HCT116 (cell line): Measurements from ENCODE around the gene TNFRSF1A. TPM values are rescaled to one million over a fixed set of nuclear protein-coding genes. Genes with fewer than 3 reads are reported as not detected.
A peak's percentile ranks its signal among the peaks of the same experiment; 100 is the strongest.

ENCODE experiments used
- ATAC-seq: fragments of 200-7000 bp; cut with Tn5 transposase; 2 replicates; pipeline ENCODE4 v1.9.1; 2020; ENCODE audit warnings: mild to moderate bottlenecking, moderate library complexity
- BruUV-seq: library from RNA; stranded (reverse); fragments of 400-500 nt; replicated peaks from 2 replicates; lab custom pipeline; 2021; lab: Mats Ljungman, UMichigan
- CTCF ChIA-PET: fragments of 300-600 bp; sonication (Branson Sonifier 250); formaldehyde crosslinking; loops from one replicate; lab custom pipeline; 2021; ENCODE audit warnings: antibody characterized with exemption; lab: Charles Lee
- POLR2A ChIA-PET: fragments of 300-600, 350-600 bp; sonication (Branson Sonifier 250); formaldehyde crosslinking; loops from one replicate; lab custom pipeline; 2021; ENCODE audit warnings: antibody characterized with exemption; lab: Charles Lee
- RAD21 ChIA-PET, 2 experiments: fragments of 300-600 bp; sonication (Branson Sonifier 250); formaldehyde crosslinking; loops; one replicate each; lab custom pipeline; 2023; ENCODE audit warnings: low total read pairs in 2 of 2; ENCODE audit not compliant: uncharacterized antibody in 2 of 2, unreplicated experiment in 2 of 2, low non-redundant PET in 1 of 2; lab: Charles Lee
- DNase-seq: peaks from one replicate; pipeline ENCODE4 v3.0.0-alpha.2; 2010; ENCODE audit warnings: low read depth, low spot score
- H2AFZ ChIP-seq: fragments of 200-600 bp; shearing (Covaris generic), sonication (generic); 2 replicates; pipeline ENCODE4 v1.6.1; 2017; ENCODE audit warnings: low read depth, mixed run types, mixed read lengths, antibody characterized with exemption, low read length; ENCODE audit not compliant: poor library complexity, severe bottlenecking
- H3K27ac ChIP-seq: 2 replicates; pipeline ENCODE4 v1.5.1; 2012; ENCODE audit warnings: low read depth, low read length
- H3K27me3 ChIP-seq: fragments of 200-600 bp; sonication (generic); 2 replicates; pipeline ENCODE4 v1.6.1; 2016; ENCODE audit warnings: mixed run types, low read length, mixed read lengths; ENCODE audit not compliant: insufficient read depth
- H3K36me3 ChIP-seq, 2 experiments: fragments of 200-500 bp in 1 of 2; fragments of 200-600 bp in 1 of 2; sonication (Bioruptor generic) in 1 of 2; sonication (generic) in 1 of 2; 2 replicates each; pipeline versions ENCODE4 v1.5.1 to v1.6.1; 2014 to 2016; ENCODE audit warnings: low read length in 2 of 2, inconsistent platforms in 1 of 2, mixed read lengths in 1 of 2, mixed run types in 1 of 2; ENCODE audit not compliant: insufficient read depth in 2 of 2, control insufficient read depth in 1 of 2
- H3K4me1 ChIP-seq, 2 experiments: fragments of 200-600 bp in 1 of 2; sonication (generic) in 1 of 2; 2 replicates each; pipeline versions ENCODE4 v1.5.1 to v1.6.1; 2012 to 2017; ENCODE audit warnings: low read length in 2 of 2, inconsistent platforms in 1 of 2, mild to moderate bottlenecking in 1 of 2, mixed read lengths in 1 of 2, mixed run types in 1 of 2, moderate library complexity in 1 of 2; ENCODE audit not compliant: insufficient read depth in 2 of 2, control insufficient read depth in 1 of 2
- H3K4me2 ChIP-seq: fragments of 200-600 bp; sonication (generic); 2 replicates; pipeline ENCODE4 v1.6.1; 2017; ENCODE audit warnings: mixed run types, low read length, mixed read lengths
- H3K4me3 ChIP-seq, 2 experiments: fragments of 200-600 bp in 1 of 2; sonication (generic) in 1 of 2; replicated peaks in 1 of 2; 2 replicates each; pipeline ENCODE4 v1.5.1; 2011 to 2016; ENCODE audit warnings: low read length in 2 of 2, control low read depth in 1 of 2, low read depth in 1 of 2, mild to moderate bottlenecking in 1 of 2, mixed read lengths in 1 of 2, mixed run types in 1 of 2
- H3K79me2 ChIP-seq: fragments of 200-600 bp; sonication (generic); 2 replicates; pipeline ENCODE4 v1.6.1; 2017; ENCODE audit warnings: mild to moderate bottlenecking, mixed run types, low read length, moderate library complexity, mixed read lengths; ENCODE audit not compliant: insufficient read depth
- H3K9ac ChIP-seq: fragments of 200-600 bp; sonication (generic); 2 replicates; pipeline ENCODE4 v1.6.1; 2016; ENCODE audit warnings: low read length, mixed read lengths
- H3K9me2 ChIP-seq: fragments of 200-600 bp; sonication (generic), shearing (Covaris generic); 2 replicates; pipeline ENCODE4 v1.6.1; 2017; ENCODE audit warnings: mixed run types, mild to moderate bottlenecking, moderate library complexity; ENCODE audit not compliant: insufficient read depth
- H3K9me3 ChIP-seq, 2 experiments: fragments of 200-500 bp in 1 of 2; fragments of 200-600 bp in 1 of 2; sonication (Bioruptor generic) in 1 of 2; sonication (generic) in 1 of 2; 2 replicates each; pipeline ENCODE4 v1.6.1; 2014 to 2017; ENCODE audit warnings: low read length in 2 of 2, mixed read lengths in 2 of 2, inconsistent platforms in 1 of 2, low read depth in 1 of 2, mild to moderate bottlenecking in 1 of 2, mixed run types in 1 of 2, moderate library complexity in 1 of 2; ENCODE audit not compliant: control insufficient read depth in 1 of 2, insufficient read depth in 1 of 2
- H4K20me1 ChIP-seq: fragments of 200-600 bp; sonication (generic), shearing (Covaris generic); 2 replicates; pipeline ENCODE4 v1.6.1; 2017; ENCODE audit warnings: mixed run types, mild to moderate bottlenecking, moderate library complexity; ENCODE audit not compliant: insufficient read depth
- CEBPB ChIP-seq: IDR thresholded peaks from 2 replicates; pipeline ENCODE4 v1.6.1; 2012; ENCODE audit warnings: low read depth
- EGR1 ChIP-seq: IDR thresholded peaks from 2 replicates; pipeline ENCODE4 v1.6.1; 2012; ENCODE audit warnings: low read depth
- ELF1 ChIP-seq: IDR thresholded peaks from 2 replicates; pipeline ENCODE4 v1.6.1; 2012; ENCODE audit warnings: low read depth, borderline replicate concordance
- EZH2 ChIP-seq: fragments of 200-600 bp; sonication (generic); IDR thresholded peaks from 2 replicates; pipeline ENCODE4 v1.6.1; 2017; ENCODE audit warnings: antibody characterized with exemption, mixed run types
- EZH2phosphoT487 ChIP-seq: fragments of 200-600 bp; IDR thresholded peaks from 2 replicates; pipeline ENCODE4 v1.6.1; 2018; ENCODE audit warnings: antibody characterized with exemption, borderline replicate concordance
- JUND ChIP-seq: IDR thresholded peaks from 2 replicates; pipeline ENCODE4 v1.6.1; 2012
- POLR2A ChIP-seq: IDR thresholded peaks from 2 replicates; pipeline ENCODE4 v1.7.0; 2011; ENCODE audit warnings: borderline replicate concordance; ENCODE audit not compliant: insufficient read depth, insufficient read length; ENCODE audit errors: extremely low read depth
- SIN3A ChIP-seq: IDR thresholded peaks from 2 replicates; pipeline ENCODE4 v1.6.1; 2012; ENCODE audit warnings: low read depth
- SRF ChIP-seq: IDR thresholded peaks from 2 replicates; pipeline ENCODE4 v1.6.1; 2012; ENCODE audit warnings: low read depth
- ZFX ChIP-seq: fragments of 450-650 bp; IDR thresholded peaks from 2 replicates; pipeline ENCODE4 v1.6.1; 2017
- intact Hi-C: fragments of 100-400 bp; cut with micrococcal nuclease; formaldehyde crosslinking; loops from 2 replicates; pipeline ENCODE4 v1.10.0; 2022
- total RNA-seq: library from RNA; stranded (reverse); gene quantifications from one replicate; pipeline ENCODE4 v1.2.1, GENCODE V29; 2021; ENCODE audit not compliant: unreplicated experiment
- TF ChIP-seq, protein P1 (sequence below): IDR thresholded peaks from 2 replicates; pipeline ENCODE4 v1.6.1; 2012; ENCODE audit warnings: low read depth
- TF ChIP-seq, protein P2 (sequence below): IDR thresholded peaks from 2 replicates; pipeline ENCODE4 v1.6.1; 2012

The TNFRSF1A gene
- total RNA-seq, 1 experiment from 2014 or later: 129 TPM

DNA sequence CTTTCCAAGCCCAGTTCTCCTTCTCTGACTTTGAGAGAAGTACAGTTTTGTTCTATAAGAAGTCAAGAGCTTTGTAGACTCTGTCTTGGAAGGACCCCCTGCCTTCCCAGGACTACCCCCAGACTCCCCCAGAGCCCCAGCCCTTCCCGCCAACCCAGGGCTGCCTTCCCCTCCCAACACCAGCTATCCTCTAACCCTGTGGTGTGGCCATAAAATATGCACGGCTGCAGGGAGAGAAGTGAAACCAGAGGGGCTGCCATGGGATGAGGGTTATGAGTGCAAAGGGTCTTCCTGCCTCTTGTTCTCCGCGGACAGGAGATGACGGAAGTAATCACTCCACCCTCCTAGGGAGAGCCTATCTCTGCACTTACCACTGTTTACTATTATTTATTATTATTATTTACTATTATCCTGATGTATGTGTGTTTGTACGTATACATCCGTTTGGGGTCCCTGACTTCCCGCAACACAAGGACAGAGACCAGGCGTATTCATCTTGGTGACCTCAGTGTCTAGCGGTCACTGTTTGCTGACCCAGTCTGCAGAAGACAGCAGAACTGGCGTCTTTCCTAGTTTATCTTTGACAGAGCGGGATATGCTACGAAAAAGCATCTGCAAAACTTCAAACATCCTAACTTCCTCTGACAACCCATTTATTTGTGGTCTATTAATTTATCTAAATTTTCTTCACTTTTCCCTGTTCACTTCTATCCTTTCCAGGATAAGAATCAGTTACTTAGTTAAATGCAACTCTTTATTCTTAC, 37.0 kb upstream of the TNFRSF1A start:
- ChIA-PET CTCF (no interaction called here), POLR2A (no interaction called here)
- H3K27ac ChIP-seq: no peak overlapping the region

More for the DNA sequence above, 37.0 kb upstream of the TNFRSF1A start:
- RAD21 ChIA-PET: no interaction called here
- TF ChIP-seq CEBPB (no peak), EGR1 (no peak), SRF (no peak), SIN3A (no peak), EZH2 (no peak), POLR2A (no peak), EZH2phosphoT487 (no peak), JUND (no peak), ELF1 (no peak), ZFX (no peak)
- TF ChIP-seq, protein P1, sequence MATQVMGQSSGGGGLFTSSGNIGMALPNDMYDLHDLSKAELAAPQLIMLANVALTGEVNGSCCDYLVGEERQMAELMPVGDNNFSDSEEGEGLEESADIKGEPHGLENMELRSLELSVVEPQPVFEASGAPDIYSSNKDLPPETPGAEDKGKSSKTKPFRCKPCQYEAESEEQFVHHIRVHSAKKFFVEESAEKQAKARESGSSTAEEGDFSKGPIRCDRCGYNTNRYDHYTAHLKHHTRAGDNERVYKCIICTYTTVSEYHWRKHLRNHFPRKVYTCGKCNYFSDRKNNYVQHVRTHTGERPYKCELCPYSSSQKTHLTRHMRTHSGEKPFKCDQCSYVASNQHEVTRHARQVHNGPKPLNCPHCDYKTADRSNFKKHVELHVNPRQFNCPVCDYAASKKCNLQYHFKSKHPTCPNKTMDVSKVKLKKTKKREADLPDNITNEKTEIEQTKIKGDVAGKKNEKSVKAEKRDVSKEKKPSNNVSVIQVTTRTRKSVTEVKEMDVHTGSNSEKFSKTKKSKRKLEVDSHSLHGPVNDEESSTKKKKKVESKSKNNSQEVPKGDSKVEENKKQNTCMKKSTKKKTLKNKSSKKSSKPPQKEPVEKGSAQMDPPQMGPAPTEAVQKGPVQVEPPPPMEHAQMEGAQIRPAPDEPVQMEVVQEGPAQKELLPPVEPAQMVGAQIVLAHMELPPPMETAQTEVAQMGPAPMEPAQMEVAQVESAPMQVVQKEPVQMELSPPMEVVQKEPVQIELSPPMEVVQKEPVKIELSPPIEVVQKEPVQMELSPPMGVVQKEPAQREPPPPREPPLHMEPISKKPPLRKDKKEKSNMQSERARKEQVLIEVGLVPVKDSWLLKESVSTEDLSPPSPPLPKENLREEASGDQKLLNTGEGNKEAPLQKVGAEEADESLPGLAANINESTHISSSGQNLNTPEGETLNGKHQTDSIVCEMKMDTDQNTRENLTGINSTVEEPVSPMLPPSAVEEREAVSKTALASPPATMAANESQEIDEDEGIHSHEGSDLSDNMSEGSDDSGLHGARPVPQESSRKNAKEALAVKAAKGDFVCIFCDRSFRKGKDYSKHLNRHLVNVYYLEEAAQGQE: no peak
- TF ChIP-seq, protein P2, sequence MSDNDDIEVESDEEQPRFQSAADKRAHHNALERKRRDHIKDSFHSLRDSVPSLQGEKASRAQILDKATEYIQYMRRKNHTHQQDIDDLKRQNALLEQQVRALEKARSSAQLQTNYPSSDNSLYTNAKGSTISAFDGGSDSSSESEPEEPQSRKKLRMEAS: no peak
- H3K4me1 ChIP-seq: peaks cover 64 to 70% of the 10 kb centered on the region in 2 experiments
- no peaks in the 10 kb centered on the region for H3K36me3 ChIP-seq
- H3K4me3 ChIP-seq: no peak overlapping the region
- intact Hi-C loops: no loop called here
- H3K79me2 ChIP-seq: peaks cover 34% of the 10 kb centered on the region
- H3K4me2 ChIP-seq: peak overlapping the region; percentile 91
- no peaks in the 10 kb centered on the region for H3K9me2 ChIP-seq
- ATAC-seq (no peak), DNase-seq (no peak)
- no TSS peak for BruUV-seq
- H3K9me3 ChIP-seq: no peaks in the 10 kb centered on the region
- no peaks in the 10 kb centered on the region for H3K27me3 ChIP-seq
- no peak overlapping the region for H2AFZ ChIP-seq
- no peak overlapping the region for H3K9ac ChIP-seq
- no peaks in the 10 kb centered on the region for H4K20me1 ChIP-seq
